NCI-H2196 treated with DMSO at 0.1 percent for 48 hours (cell line): ENCODE results near the gene MRPS27.
A peak's percentile ranks its signal among the peaks of the same experiment; 100 is the strongest.
"Not testable (repeated sequence)": the region's sequence is repeated elsewhere in the genome, so short reads cannot be mapped to it uniquely, and the experiment has no call there.

Source experiments
- DNase-seq: peaks from one replicate; lab custom pipeline; 2025; ENCODE audit not compliant: unreplicated experiment; lab: John Stamatoyannopoulos, UW

The MRPS27 gene

DNA sequence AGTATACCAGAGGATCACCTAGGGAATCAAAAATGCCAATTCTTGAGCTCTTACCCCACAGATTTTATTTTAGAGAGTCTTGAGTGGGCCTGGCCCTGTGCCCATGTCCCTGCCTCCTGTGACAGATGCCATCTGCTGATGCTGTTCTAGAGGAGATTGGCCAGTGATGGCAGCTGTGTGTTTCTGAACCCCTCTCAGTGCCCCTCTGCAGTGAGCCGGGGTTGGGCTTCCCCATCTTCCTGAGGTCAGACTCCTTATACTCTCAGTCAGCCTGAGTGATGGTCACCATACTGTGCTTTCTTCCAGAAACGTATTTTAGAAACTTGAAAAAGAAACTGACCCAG, 6.2 kb upstream of the MRPS27 start:
- no peak for DNase-seq

DNA sequence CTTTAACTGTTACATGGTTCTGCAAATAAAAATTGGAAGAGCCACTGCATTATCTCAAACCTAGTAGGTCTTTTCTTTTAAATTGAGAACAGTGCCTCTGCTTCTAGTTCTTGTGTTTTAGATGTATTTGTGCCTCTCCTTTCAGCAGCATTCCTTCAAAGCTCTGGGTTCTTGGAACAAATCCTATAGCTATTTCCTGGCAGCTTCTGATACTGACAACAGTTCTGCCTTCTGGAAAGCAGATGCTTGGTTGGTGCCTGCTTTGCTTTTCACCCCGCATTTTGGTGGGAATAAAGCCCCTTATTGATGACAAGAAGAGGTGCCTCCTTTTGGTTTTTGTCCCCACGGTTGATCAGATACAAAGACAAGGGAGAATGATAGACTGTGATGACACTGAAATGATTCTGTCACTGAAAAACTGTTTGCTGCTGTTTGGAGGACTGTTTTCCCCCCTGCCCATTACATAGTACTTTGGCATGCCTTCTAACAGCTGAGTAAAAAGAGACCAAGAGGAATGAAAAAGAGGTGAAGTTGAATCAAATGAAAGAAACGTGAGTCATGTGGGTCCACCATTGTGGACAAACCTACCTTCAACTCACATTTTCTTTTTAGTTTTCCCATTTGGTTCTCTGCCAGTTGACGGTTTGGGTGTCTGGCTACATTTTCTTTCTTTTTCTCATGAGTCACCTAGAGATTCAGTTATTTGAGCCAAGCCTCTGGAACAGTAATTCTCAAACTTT, 5.7 kb upstream of the MRPS27 start:
- DNase-seq, result no peak

DNA sequence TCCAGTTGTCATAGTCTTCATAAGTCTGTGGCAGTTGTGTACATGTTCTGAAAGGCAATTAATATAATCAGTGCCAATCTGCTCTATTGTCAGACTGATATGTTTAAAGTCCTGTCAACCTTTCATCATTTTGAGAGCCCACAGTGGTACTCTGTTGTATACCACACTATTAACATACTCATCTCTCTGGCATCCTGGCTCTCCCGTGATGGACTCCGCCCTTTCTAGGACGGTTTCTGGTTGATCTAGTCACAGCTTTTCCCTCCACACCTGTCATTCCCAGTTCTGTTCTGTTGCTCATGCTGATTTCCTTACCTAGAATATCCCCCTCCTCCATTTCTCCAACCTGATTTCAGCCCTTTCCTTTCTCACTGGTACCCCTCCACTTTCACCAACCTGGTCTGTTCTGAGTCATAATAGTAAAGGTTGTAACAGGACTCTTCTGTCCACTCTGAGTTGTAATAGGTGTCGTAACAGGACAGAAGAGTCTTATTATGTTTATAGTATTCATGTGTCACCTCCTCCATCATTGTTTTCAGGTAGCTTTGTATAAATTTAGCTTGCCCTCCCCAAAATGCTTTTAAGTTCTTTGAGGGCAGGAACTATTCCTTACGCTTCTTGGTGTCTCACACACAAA, 4.3 kb upstream of the MRPS27 start:
- DNase-seq, result no peak

DNA sequence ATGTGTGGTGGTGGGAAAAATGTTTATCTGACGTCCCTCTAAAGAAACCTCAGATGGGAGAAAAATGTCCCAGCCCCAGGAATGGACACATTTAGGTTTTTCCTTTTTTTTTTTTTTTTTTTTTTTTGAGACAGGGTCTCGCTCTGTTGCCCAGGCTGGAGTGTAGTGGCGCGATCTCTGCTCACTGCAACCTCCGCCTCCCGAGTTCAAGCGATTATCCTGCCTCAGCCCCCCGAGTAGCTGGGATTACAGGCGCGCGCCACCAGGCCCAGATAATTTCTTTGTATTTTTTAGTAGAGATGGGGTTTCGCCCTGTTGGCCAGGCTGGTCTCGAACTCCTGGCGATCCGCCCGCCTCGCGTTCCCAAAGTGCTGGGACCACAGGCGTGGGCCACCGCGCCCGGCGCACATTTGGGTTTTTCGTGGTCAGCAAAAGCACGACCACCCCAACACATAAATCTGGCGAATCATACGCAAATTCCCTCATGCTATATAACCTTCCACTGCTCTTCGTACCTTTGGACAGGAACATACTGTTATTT, 535 bp downstream of the MRPS27 start:
- DNase-seq, result not testable (repeated sequence)

DNA sequence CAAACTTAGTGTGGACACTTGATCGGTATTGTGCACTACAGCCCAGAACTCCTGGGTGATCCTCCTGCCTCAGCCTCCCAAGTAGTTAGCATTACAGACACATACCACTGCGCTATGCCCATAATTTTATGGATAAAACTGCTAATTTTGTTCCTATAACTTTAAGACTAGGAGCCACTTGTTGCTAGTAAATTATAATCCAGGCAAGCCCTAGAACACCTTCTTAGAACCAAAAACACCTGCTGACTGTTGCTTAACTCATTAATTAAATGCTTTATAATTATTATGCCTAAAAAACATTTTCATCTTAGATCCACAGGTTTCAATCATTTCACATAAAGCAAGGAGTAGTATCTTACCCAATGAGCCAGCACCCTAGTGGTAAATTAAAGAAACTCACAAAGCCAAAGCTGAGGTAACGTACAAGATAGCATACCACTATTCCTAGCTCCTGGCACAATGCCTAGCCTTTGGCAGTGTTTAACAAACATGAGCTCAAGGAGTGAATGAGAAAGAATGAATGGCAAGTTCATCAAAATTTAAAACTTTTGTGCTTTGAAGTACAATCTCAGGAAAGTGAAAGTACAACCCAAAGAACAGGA, 5.4 kb downstream of the MRPS27 start:
- DNase-seq, result peak; percentile 6

DNA sequence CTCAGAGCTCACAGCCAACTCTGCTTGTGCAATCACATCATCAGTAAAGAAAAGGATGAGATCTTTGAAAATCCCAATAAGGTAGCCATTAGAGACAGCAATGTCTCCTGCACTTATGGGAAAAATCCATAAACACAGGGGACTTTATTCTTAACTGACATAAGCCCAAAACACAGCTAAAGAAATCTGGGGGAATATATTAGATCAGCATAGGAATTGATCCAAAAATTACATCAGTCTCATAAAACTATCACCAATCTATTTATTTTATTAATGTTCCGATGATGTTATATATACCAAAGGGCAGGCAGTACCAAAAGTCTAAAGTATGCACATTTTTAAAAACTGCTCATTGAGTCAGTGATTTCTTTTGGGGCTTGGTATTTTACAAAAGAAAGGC, 6.9 kb downstream of the MRPS27 start:
- no peak for DNase-seq

DNA sequence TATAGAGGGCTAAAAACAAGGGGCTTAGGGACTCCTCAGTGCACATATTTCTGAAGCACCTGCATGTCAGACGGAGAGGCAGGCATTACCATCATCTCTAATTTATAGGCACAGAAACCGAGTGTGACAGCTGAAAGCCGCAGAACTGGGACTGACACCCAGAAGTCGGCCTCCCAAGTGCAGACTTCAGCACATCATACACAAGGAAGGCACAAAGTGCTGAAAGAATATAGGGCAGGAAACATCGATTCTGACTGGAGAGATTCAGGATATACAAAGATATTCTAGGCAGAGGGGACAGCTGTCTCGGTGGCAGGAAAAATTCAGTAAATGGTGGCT, 11.2 kb downstream of the MRPS27 start:
- DNase-seq, result no peak

DNA sequence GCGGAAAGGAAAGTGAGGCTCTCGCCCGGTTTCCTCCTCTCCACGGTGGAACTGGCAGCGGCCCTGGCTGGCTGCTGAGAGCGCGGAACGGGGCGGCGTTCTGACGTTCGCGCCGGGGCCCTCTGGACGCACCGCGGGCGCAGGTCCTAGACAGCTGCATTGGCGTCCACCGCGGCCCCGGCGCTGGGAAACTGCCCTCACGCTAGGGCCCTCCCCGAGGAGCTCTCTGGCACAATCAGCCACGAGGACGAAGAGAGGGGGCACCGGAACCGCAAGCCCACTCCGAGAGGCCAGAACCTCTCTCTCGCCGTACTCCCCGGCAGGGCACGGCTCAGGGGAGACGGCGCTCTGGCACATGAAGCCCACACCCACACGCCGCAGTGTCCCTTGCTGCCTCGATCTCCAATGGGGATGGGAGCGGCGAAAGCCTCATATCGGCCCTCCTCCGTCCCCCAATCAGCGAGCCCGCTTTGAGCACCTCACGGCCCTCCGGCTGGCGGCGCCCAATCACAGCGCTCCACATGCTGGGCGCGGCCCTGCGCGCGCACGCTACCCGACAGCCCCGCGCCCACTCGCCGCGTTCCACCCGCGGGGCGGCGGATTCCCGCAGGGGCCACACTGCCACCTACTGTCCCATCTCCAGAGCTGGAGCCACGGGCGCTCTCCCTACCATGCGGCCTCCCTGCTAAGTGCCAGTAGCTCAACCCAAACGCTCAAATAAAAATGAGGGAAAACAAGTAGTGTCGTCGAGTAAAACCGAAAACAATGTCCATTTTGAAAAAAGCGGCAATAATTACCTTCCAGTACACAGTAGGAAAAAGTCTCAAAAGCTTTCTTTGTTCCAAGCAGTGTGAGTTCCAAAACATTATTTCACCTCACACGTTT, 11.8 kb downstream of the MRPS27 start:
- peak; percentile 65 for DNase-seq

DNA sequence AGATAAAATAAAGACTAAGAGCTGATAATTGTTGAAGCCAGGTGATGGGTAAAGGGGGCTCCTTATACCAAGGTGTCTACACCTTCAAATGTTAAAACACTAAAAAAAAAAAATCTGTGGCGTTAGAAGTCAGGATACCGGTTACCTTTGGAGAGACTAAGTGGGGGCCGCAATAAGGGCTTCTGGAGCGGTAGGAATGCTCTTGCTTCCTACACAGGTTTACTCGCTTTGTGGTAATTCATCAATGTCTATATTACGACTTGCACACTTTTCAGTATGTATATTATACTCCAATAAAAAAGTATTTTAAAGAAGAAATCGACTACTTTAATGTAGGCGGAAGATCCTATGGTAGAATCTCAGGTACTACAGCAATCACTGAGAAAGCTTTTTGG, 12.5 kb downstream of the MRPS27 start:
- no peak for DNase-seq

DNA sequence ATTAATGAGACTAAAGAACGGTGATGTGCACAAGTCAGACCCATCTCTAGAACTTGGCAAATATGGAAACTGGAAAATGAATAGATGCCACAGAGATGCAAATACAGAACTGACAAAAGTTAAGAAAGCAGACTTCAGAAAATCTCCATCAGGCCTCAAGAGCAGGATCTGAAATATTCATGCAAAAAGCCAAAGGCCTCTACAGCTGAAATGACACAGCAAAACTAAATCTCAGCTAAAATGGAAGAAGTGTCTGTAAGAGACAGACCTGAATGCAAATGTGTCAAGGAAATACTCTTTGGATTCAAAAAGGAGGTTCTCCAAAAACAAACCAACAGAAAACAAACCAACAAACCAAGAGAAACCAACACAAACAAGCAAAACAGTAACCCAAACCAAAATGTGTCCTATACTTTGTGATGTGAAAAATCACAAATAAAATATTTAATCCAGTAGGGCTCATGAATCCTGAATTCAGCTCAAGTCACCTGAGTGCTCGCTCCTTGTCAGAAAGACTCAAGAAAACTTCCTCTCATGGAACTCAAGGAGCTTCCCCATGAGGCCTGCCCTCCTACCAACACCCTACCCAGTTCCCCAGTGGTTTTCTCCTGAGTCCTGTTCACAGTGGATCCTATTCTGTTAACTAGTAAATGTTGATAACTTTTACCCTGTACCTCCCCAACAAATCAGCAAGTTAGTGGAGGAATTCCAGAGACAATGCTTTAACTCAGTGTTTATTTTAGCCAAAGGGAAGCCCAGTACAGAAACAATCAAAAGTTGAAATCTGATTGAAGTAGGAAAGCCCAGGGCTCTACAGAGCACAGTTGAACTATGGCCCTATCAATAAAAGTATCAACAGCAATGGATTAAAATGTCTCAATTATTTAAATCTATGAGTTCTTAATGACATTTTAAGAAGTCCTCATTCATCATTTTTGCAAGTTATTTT, 14.6 kb downstream of the MRPS27 start:
- no peak for DNase-seq

DNA sequence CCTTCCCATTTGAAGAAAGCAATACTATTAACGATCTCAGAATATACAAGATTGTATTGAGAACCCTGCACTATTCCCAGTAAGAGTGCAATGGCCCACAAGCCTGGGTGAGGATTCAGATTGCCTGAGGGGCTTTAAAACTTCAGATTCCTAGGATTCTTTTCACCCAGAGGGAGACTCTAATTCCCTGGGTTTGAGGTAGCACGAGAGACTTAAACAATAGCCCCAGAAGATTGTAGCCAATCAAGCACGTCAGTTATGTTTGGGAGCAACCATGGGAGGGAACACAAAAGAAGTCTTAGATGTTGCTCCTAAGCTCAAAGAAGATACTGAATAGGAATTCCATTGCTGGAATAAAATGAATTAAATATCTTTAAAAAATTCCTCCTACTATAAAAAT, 17.9 kb downstream of the MRPS27 start:
- DNase-seq, result no peak

DNA sequence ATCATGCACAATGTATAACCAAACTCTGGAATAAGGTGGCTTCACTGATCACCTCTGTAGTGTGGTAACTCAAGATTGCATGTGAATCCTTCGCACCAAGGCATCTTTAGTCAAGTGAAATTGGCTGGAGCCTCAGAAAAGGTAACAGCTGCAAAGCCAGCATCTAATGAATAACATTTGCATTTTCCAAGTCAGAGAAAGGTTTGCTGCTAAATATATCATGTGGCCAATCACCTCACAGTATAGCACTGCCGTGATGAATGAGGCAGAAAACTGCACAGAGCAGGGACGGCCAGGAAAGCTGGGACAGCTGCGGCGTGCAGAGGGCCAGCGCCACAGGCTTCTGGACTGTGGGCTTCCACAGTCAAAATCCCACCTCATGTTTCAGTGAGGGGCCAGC, 18.5 kb downstream of the MRPS27 start:
- no peak for DNase-seq

DNA sequence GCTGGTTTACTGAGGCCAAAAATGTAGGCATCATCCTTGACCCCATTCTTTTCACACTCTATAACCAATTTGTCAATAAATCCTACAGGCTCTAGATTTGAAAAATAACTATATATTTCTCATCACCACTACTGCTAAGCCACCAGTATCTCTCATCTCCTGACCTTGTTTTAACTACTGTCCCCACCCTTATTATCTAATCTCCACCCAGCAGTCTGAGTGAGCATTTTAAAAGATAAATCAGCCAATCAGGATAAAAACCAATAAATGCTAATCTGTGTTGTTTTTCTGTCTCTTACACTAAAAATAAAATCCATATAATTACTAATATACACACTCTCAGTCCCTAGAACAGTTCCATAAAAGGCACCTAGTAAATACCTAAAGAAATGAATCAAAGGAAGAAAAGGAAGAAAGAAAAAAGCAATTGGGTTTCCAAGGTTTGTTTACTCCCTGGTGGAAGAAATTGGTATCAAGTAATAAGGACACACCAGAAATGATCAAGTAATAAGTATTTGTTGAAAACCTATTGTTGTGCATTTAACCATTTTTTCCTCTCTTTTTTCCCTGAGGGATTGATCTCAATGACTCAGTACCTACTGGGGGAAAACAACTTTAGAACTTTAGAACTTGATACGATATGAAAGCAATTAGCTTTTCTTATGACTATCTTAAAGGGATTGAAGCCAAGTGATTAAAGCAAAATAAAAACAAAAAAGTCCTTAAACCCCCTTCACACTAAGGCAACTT, 19.3 kb downstream of the MRPS27 start:
- DNase-seq, result no peak

DNA sequence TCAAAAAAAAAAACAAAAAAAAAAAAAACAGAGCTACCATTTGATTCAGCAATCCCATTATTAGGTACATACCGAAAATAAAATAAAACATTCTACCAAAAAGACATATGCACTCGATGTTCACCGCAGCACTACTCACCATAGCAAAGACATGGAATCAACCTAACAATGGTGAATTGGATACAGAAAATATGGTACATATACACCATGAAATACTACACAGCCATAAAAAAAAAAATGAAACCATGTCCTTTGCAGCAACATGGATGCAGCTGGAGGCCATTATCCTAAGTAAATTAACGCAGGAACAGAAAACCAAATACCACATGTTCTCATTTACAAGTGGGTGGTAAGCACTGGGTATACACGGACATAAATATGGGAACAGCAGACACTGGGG, 21.3 kb downstream of the MRPS27 start:
- no peak for DNase-seq

DNA sequence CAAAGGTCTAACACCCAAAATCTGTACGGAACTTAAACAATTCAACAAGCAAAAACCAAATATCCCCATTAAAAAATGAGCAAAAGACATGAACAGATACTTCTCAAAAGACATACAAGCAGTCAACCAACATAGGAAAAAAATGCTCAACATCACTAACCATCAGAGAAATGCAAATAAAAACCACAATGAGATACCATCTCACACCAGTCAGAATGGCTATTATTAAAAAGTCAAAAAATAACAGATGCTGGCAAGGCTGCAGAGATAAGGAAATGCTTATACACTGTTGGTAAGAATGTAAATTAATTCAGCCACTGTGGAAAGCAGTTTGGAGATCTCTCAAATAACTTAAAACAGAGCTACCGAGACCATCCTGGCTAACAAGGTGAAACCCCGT, 21.9 kb downstream of the MRPS27 start:
- not testable (repeated sequence) for DNase-seq

DNA sequence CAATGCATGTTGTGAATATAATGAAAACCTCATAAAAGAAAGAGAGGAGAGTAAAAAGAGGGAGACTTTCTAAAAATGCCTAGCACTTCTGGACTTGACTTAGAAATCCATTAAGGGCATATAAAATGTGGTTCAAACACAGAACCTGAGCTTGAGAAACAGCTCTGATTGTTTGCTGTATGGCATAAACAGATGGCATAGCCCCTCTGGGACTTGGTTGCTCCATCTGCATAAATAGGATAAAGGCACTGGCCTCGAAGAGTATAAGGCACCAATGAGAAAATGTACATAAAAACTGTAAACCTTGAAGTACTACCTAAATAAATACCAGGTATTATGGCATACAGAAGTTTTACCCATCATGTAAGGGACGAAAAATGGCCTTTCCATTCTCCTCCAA, 23.8 kb downstream of the MRPS27 start:
- no peak for DNase-seq

DNA sequence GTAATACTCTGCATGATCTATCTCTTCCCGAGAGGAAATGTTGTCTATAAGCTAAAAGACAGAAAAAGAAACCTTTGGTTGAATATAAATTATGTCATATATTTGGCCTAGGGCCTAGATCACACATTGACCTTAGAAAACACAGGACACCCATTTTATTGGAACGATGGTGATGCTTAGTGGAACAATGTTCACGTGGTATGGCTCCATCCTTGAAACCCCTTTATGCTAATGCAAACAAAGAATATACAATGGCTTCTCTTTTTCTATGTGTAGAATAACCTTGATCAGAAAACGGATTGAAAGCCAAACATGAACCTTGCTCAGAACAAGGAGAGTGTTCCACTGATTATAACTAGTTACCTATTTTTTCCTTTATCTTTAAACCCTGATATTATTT, 24.5 kb downstream of the MRPS27 start:
- DNase-seq, result no peak

DNA sequence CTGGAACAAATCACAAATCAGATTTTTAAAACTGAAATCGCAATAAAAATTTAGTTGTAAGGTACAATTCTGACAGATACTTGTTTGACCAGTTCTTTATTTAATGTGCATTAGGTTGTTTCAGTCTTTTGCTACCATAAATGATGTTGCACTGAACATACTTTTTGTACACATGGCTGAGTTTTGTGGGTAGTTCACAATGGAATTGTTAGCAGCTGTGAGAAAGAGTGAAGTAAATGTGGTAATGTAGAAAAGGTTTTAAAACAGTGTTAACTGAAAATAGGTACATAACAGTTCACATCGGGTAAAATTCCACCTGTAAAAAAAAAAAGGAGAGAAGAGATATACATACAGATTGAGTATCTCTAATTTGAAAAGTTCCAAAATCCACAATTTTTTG, 25.6 kb downstream of the MRPS27 start:
- DNase-seq, result no peak

DNA sequence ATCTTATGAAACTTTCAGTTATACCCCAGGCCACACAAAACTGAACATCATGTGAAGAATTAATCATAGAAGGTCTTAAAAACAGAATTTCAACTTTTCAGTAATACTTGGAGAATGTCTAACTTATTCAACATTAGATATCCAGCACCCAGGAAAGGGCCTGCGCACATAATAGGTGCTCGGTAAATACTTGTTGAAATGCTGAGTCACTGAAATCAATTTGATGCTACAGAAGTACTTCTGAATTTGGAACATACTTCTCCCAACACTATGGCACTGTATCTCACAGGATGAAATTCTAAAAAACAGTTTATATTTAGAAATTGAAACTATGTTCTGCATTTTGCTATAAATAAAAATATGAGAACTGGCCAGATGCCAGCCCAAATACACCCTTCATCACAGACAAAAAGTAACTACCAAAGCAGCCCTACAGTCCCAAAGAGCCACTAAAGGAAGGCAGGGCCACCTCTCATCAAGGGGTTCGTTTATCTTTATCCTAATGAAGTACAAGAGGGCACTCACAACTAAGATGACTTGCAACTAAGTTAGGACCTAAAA, 26.5 kb downstream of the MRPS27 start:
- no peak for DNase-seq
